PC-9 (cell line): ENCODE data around the gene NOTCH3. TPM values are rescaled to one million over a fixed set of nuclear protein-coding genes. Genes with fewer than 3 reads are reported as not detected.

Source experiments
- BruUV-seq: library from RNA; stranded (reverse); fragments of 400-500 nt; replicated peaks from 2 replicates; lab custom pipeline; 2021; lab: Mats Ljungman, UMichigan
- CTCF ChIA-PET: fragments of 300-600 bp; sonication (Branson Sonifier 250); formaldehyde crosslinking; loops from one replicate; lab custom pipeline; 2022; ENCODE audit warnings: antibody characterized with exemption; lab: Charles Lee
- POLR2A ChIA-PET: fragments of 300-600 bp; sonication (Branson Sonifier 250); formaldehyde crosslinking; loops from one replicate; lab custom pipeline; 2022; ENCODE audit warnings: antibody characterized with exemption; ENCODE audit not compliant: unreplicated experiment; lab: Charles Lee
- DNase-seq, 2 experiments: peaks; one replicate each; pipeline versions ENCODE4 v3.0.0 to v3.0.0-alpha.2; 2015 to 2022; ENCODE audit warnings: mixed read lengths in 1 of 2
- H2AFZ ChIP-seq: fragments of 200-600 bp; sonication (generic); 2 replicates; pipeline ENCODE4 v1.8.1; 2017; ENCODE audit warnings: antibody characterized with exemption
- H3F3A ChIP-seq: fragments of 200-600 bp; sonication (generic); 2 replicates; pipeline ENCODE4 v1.8.1; 2017; ENCODE audit warnings: antibody characterized with exemption, mild to moderate bottlenecking, low read depth; ENCODE audit not compliant: insufficient read depth
- H3K27ac ChIP-seq: fragments of 200-600 bp; sonication (generic); 2 replicates; pipeline ENCODE4 v1.6.1; 2016; ENCODE audit warnings: mixed run types
- H3K27me3 ChIP-seq: fragments of 200-600 bp; sonication (generic); 2 replicates; pipeline ENCODE4 v1.6.1; 2016; ENCODE audit warnings: low read depth, mixed run types; ENCODE audit not compliant: insufficient read depth
- H3K36me3 ChIP-seq: fragments of 200-600 bp; sonication (generic); 2 replicates; pipeline ENCODE4 v1.6.1; 2016; ENCODE audit warnings: low read depth, mixed run types
- H3K4me1 ChIP-seq: fragments of 200-600 bp; sonication (generic); replicated peaks from 2 replicates; pipeline ENCODE4 v1.6.1; 2016; ENCODE audit warnings: mixed run types; ENCODE audit not compliant: insufficient read depth
- H3K4me2 ChIP-seq: fragments of 200-600 bp; sonication (generic); 2 replicates; pipeline ENCODE4 v1.6.1; 2017; ENCODE audit warnings: mixed run types
- H3K4me3 ChIP-seq: fragments of 200-600 bp; sonication (generic); 2 replicates; pipeline ENCODE4 v1.6.1; 2016; ENCODE audit warnings: mixed run types
- H3K79me2 ChIP-seq: fragments of 200-600 bp; sonication (generic); 2 replicates; pipeline ENCODE4 v1.6.1; 2017; ENCODE audit warnings: low read depth, mixed run types
- H3K9me2 ChIP-seq: fragments of 200-600 bp; sonication (generic); 2 replicates; pipeline ENCODE4 v1.8.1; 2017; ENCODE audit warnings: mild to moderate bottlenecking; ENCODE audit not compliant: insufficient read depth
- H3K9me3 ChIP-seq: fragments of 200-600 bp; sonication (generic); 2 replicates; pipeline ENCODE4 v1.8.1; 2016; ENCODE audit warnings: low read depth; ENCODE audit not compliant: insufficient read depth
- H4K20me1 ChIP-seq: fragments of 200-600 bp; sonication (generic); 2 replicates; pipeline ENCODE4 v1.8.1; 2017; ENCODE audit not compliant: insufficient read depth
- EZH2 ChIP-seq: fragments of 200-600 bp; sonication (generic); IDR thresholded peaks from 2 replicates; pipeline ENCODE4 v1.8.0; 2017; ENCODE audit warnings: antibody characterized with exemption, low read depth
- intact Hi-C: fragments of 100-400 bp; cut with micrococcal nuclease; formaldehyde crosslinking; loops from one replicate; pipeline ENCODE4 v1.10.0; 2022; ENCODE audit not compliant: unreplicated experiment
- total RNA-seq: library from RNA; stranded (reverse); gene quantifications from 2 replicates; pipeline ENCODE4 v1.2.3, GENCODE V29; 2021
- TF ChIP-seq, protein P1 (sequence below): fragments of 200-600 bp; sonication (generic); conservative IDR thresholded peaks from 2 replicates; pipeline ENCODE4 v1.6.1; 2017; ENCODE audit warnings: mixed run types, antibody characterized with exemption, mild to moderate bottlenecking, moderate library complexity

Gene NOTCH3
- total RNA-seq, 1 experiment from 2014 or later: 115 TPM

DNA sequence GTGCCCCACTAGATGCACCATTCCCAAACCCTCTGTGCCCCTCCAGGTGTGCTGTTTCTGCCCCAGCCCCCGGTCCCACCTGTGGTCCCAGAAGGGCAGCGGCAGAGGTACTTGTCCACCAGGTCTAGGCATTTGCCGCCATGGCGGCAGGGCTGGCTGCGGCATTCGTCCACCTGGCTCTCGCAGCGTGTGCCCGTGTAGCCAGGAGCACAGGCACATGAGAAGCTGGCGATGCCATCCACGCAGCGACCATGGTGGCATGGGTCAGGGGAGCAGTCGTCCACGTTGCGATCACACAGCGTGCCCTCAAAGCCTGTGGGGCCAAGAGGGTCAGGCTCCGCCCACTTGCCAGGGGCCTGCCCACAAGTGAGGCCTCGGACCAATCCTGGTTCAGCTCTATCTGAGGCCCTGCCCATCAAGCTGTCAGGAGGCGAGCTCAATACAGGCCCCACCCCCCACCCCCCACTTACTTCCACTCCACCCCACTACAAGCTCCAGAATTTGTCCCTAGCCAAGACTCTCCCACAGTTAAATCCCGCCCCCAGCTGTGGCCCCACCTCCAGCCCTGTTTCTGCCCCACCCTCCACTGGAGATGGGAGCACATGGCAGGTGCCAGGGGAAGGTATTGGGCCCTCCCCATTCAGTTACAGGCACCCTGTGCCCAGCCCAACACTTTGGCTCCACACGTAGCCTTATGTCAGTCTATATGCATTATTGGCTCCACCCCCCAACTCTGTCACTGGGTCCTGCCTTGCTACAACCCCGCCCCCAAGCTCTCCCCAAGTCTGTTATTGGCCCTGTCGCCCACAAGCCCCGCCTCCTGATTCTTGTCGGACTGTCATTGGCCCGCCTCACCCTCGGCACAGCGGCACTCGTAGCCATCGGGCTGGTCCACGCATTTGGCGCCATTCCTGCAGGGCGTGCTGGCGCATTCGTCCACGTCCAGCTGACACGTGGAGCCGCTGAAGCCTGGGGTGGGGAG, 13.5 kb downstream of the NOTCH3 start:
- H3K36me3 ChIP-seq: peaks cover 60% of the 10 kb centered on the region
- H3K27ac ChIP-seq: no peak overlapping the region
- no peaks in the 10 kb centered on the region for H3K9me2 ChIP-seq
- TF ChIP-seq EZH2: no peak
- TF ChIP-seq, protein P1, sequence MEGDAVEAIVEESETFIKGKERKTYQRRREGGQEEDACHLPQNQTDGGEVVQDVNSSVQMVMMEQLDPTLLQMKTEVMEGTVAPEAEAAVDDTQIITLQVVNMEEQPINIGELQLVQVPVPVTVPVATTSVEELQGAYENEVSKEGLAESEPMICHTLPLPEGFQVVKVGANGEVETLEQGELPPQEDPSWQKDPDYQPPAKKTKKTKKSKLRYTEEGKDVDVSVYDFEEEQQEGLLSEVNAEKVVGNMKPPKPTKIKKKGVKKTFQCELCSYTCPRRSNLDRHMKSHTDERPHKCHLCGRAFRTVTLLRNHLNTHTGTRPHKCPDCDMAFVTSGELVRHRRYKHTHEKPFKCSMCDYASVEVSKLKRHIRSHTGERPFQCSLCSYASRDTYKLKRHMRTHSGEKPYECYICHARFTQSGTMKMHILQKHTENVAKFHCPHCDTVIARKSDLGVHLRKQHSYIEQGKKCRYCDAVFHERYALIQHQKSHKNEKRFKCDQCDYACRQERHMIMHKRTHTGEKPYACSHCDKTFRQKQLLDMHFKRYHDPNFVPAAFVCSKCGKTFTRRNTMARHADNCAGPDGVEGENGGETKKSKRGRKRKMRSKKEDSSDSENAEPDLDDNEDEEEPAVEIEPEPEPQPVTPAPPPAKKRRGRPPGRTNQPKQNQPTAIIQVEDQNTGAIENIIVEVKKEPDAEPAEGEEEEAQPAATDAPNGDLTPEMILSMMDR: no peak
- H3K27me3 ChIP-seq: no peaks in the 10 kb centered on the region
- H3K4me3 ChIP-seq: no peak overlapping the region
- H4K20me1 ChIP-seq: peaks cover 46% of the 10 kb centered on the region
- no peak overlapping the region for H2AFZ ChIP-seq
- H3K4me2 ChIP-seq: no peak overlapping the region
- H3F3A ChIP-seq: peaks cover 20% of the 10 kb centered on the region; the same call in 1 of the 2 replicates
- ChIA-PET CTCF (no interaction called here), POLR2A (no interaction called here)
- BruUV-seq: no TSS peak
- peak in 1 of 2 experiments; percentile 66 for DNase-seq
- H3K79me2 ChIP-seq: peaks cover 20% of the 10 kb centered on the region
- no peaks in the 10 kb centered on the region for H3K9me3 ChIP-seq
- intact Hi-C loops: no loop called here
- H3K4me1 ChIP-seq: no peaks in the 10 kb centered on the region

DNA sequence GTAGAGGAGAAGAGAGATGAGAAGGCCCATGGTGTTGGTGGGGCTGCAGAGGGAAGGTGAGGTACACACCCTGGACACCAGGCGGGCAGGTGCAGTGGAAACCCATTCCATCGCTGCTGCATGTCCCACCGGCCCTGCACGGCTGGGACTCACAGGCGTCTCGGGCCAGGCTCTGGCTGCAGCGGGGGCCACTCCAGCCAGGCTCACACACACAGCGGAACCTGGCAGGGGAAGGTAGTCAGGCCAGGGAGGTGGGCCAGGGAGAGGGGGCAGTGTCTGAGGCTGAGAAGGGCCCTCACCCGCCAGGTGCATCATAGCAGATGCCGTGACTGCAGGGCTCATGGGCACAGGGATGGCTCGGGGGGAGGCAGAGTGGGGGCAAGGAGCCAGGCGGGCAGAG, 15.6 kb downstream of the NOTCH3 start:
- intact Hi-C loops: no loop called here
- Histone ChIP-seq H3K9me2 (no peaks in the 10 kb centered on the region), H4K20me1 (peaks cover 39% of the 10 kb centered on the region), H3K4me3 (no peak overlapping the region), H3K27me3 (no peaks in the 10 kb centered on the region), H3K79me2 (peaks cover under 1% of the 10 kb centered on the region), H3F3A (peaks cover 33% of the 10 kb centered on the region; the same call in 1 of the 2 replicates), H3K27ac (no peak overlapping the region), H3K9me3 (no peaks in the 10 kb centered on the region), H3K4me2 (no peak overlapping the region), H2AFZ (no peak overlapping the region), H3K36me3 (peaks cover 63% of the 10 kb centered on the region), H3K4me1 (no peaks in the 10 kb centered on the region)
- no TSS peak for BruUV-seq
- POLR2A ChIA-PET: no interaction called here
- DNase-seq: no peak
- CTCF ChIA-PET: no interaction called here
- TF ChIP-seq EZH2: no peak
- TF ChIP-seq, protein P1: no peak

DNA sequence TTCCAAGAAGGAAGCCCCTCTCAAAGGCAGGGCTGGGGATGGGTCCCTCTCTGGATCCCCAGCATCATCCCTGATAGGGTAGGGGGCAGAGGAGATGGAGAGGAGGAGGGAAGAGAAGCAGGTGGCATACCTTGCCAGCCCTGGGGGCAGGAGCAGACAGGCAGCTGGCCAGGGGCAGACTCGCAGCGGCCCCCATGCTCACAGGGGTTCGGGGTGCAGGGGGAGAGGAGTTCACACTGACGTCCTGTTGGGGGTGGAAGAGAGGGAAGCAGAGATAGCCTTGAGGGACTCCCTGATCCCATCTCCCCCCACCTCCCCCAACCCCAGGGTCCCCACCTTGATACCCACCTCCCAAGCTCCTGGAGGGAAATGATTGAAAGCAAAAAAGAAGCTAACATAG, 16.0 kb downstream of the NOTCH3 start:
- Histone ChIP-seq H3K79me2 (no peaks in the 10 kb centered on the region; the same call in 1 of the 2 replicates), H2AFZ (no peak overlapping the region), H3K9me3 (no peaks in the 10 kb centered on the region), H3K4me2 (no peak overlapping the region), H3F3A (peaks cover 32% of the 10 kb centered on the region; the same call in 1 of the 2 replicates), H4K20me1 (peaks cover 35% of the 10 kb centered on the region), H3K27me3 (no peaks in the 10 kb centered on the region), H3K9me2 (no peaks in the 10 kb centered on the region), H3K4me1 (no peaks in the 10 kb centered on the region), H3K36me3 (peaks cover 63% of the 10 kb centered on the region), H3K4me3 (no peak overlapping the region), H3K27ac (no peak overlapping the region)
- ChIA-PET POLR2A (no interaction called here), CTCF (no interaction called here)
- DNase-seq: no peak
- no TSS peak for BruUV-seq
- TF ChIP-seq EZH2: no peak
- TF ChIP-seq, protein P1: no peak
- intact Hi-C loops: no loop called here
